Skeletal muscle satellite cell (primary cell): ENCODE measurements around the gene L1TD1.
"Not testable (repeated sequence)": the region's sequence is repeated elsewhere in the genome, so short reads cannot be mapped to it uniquely, and the experiment has no call there.

Experiments
- H3K27me3 ChIP-seq: 2 replicates; pipeline ENCODE4 v1.7.0; 2013; ENCODE audit warnings: low read length; ENCODE audit not compliant: control insufficient read depth, insufficient read depth
- H3K36me3 ChIP-seq: 2 replicates; pipeline ENCODE4 v1.7.0; 2013; ENCODE audit warnings: mild to moderate bottlenecking, control low read depth, low read length; ENCODE audit not compliant: insufficient read depth
- H3K4me1 ChIP-seq: 2 replicates; pipeline ENCODE4 v1.7.0; 2013; ENCODE audit warnings: low read length; ENCODE audit not compliant: control insufficient read depth, insufficient read depth
- H3K4me2 ChIP-seq: 2 replicates; pipeline ENCODE4 v1.7.0; 2013; ENCODE audit warnings: mild to moderate bottlenecking, low read length
- H3K4me3 ChIP-seq: 2 replicates; pipeline ENCODE4 v1.7.0; 2013; ENCODE audit warnings: low read length
- H3K9ac ChIP-seq: 2 replicates; pipeline ENCODE4 v1.7.0; 2013; ENCODE audit warnings: mild to moderate bottlenecking, low read depth, low read length, moderate library complexity
- H3K9me3 ChIP-seq: replicated peaks from 2 replicates; pipeline ENCODE4 v1.7.0; 2013; ENCODE audit warnings: mild to moderate bottlenecking, control low read depth, low read length

The L1TD1 gene

GRCh38 chr1:62182157-62182556 lies 12.5 kb upstream of the L1TD1 start:
- H3K36me3 ChIP-seq, H3K9me3 ChIP-seq, H3K9ac ChIP-seq, H3K4me3 ChIP-seq, H3K27me3 ChIP-seq, H3K4me1 ChIP-seq, H3K4me2 ChIP-seq: not testable (repeated sequence)

DNA sequence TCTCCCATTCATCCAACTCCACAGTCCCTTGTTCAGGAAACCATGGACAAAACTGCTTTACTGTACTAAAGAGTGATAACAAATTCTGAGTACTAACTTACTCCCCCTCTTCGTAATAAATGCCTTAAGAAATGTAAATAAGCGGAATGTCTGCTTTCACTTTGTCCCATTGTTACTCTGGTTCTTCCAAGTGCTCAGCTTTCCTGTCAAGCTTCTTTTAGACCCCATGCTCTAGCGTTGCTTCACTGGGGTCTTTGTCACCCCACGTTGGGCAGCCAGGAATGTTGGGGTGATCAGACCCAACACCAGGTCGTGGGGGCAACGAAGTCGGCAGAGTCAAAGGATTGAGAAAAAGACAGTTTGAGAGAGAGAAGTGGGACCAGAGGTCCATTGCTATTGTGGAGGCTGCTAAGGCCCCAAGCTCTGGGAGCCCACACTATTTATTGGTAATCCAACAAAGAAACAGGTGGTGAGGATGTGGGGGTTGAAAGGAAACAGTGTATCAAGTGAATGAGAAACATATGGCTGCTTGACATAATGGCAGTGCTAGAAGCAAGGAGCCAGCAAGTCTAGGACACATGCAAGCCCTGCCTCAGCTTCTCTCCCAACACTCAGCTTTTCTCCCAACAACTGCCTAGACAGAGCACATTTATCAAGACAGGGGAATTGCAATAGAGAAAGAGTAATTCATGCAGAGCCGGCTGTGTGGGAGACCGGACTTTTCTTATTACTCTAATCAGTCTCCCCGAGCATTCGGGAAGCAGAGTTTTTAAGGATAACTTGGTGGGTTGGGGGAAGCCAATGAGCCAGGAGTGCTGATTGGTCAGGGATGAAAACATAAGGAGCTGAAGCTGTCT lies 11.3 kb upstream of the L1TD1 start:
- H3K9me3 ChIP-seq, H3K36me3 ChIP-seq, H3K27me3 ChIP-seq, H3K9ac ChIP-seq, H3K4me1 ChIP-seq, H3K4me2 ChIP-seq, H3K4me3 ChIP-seq: not testable (repeated sequence)

- H3K36me3 ChIP-seq = no peaks in the 10 kb centered on the region
- no peak overlapping the region for H3K4me2 ChIP-seq
- no peaks in the 10 kb centered on the region for H3K4me1 ChIP-seq
- H3K9ac ChIP-seq = no peak overlapping the region
- peaks cover 10% of the 10 kb centered on the region for H3K27me3 ChIP-seq
- H3K4me3 ChIP-seq = no peak overlapping the region
- H3K9me3 ChIP-seq = no peaks in the 10 kb centered on the region
Measured at GRCh38 chr1:62184336-62184735, 10.3 kb upstream of the L1TD1 start.

GRCh38 chr1:62185233-62185632 lies 9.4 kb upstream of the L1TD1 start:
- H3K4me1 ChIP-seq, H3K36me3 ChIP-seq, H3K27me3 ChIP-seq, H3K4me3 ChIP-seq, H3K9ac ChIP-seq, H3K9me3 ChIP-seq, H3K4me2 ChIP-seq: not testable (repeated sequence)

DNA sequence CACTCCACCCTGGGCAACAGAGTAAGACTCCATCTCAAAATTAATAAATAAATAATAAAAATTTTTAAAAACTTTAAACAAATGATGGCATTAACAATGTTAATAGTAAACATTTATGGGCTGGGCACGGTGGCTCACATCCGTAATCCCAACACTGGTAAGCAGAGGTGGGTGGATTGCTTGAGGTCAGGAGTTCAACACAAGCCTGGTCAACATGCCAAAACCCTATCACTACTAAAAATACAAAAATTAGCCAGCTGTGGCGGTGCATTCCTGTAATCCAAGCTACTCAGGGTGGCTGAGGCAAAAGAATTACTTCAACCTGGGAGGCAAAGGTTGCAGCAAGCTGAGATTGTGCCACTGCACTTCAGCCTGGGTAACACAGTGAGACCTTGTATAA lies 9.0 kb upstream of the L1TD1 start:
- Histone ChIP-seq H3K9me3 (no peaks in the 10 kb centered on the region), H3K9ac (no peak overlapping the region), H3K4me2 (no peak overlapping the region), H3K4me3 (no peak overlapping the region), H3K36me3 (no peaks in the 10 kb centered on the region), H3K27me3 (peaks cover 6% of the 10 kb centered on the region), H3K4me1 (no peaks in the 10 kb centered on the region)

- H3K4me2 ChIP-seq = no peak overlapping the region
- H3K4me3 ChIP-seq = no peak overlapping the region
- peaks cover 3% of the 10 kb centered on the region for H3K27me3 ChIP-seq
- H3K36me3 ChIP-seq = no peaks in the 10 kb centered on the region
- no peaks in the 10 kb centered on the region for H3K9me3 ChIP-seq
- H3K9ac ChIP-seq = no peak overlapping the region
- no peaks in the 10 kb centered on the region for H3K4me1 ChIP-seq
Measured at GRCh38 chr1:62187548-62187947, 7.1 kb upstream of the L1TD1 start.

DNA sequence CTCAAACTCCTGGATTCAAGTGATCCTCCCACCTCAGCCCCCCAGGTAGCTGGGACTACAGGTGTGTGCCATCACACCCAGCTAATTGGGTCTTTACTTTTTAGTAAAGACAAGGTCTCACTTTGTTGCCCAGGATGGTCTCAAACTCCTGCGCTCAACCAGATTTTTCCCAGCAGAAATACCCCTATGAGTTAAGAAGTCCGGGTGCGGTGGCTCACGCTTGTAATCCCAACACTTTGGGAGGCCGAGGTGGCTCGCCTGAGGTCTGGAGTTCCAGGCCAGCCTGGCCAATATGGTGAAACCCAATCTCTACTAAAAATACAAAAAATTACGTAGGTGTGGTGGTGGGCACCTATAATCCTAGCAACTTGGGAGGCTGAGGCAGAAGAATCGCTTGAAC lies 6.5 kb upstream of the L1TD1 start:
- H3K4me3 ChIP-seq = no peak overlapping the region
- no peaks in the 10 kb centered on the region for H3K27me3 ChIP-seq
- H3K9ac ChIP-seq = no peak overlapping the region
- no peaks in the 10 kb centered on the region for H3K9me3 ChIP-seq
- no peaks in the 10 kb centered on the region for H3K4me1 ChIP-seq
- H3K36me3 ChIP-seq = no peaks in the 10 kb centered on the region
- no peak overlapping the region for H3K4me2 ChIP-seq

DNA sequence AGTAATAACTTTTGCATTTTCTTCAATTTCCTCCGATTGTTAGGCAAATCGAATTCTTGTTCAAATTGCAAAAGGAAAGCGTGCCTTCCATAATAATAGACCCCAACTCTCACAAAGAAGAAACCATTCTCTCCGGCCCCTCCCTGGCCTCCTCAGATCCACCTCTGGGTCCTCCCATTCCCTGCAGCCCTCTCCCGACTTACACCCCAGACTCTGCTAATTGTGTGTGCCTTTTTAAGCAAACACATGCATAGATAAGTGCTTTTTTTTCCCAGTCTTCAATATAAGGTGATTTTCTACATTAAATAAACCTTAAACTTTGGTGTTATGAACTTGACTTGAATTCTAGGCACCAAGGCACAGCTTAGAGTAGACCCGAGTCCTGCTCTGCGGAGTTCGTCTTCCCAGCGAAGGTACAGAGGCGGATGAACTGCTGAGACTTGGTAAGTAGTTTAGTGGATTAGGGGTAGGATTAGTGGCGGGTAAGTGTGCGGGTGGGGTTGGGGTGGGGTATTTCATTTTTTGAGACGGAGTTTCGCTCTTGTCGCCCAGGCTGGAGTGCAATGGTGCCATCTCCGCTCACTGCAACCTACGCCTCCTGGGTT lies 1.5 kb downstream of the L1TD1 start:
- Histone ChIP-seq H3K36me3 (no peaks in the 10 kb centered on the region), H3K27me3 (peaks cover 11% of the 10 kb centered on the region), H3K9ac (no peak overlapping the region), H3K4me2 (no peak overlapping the region), H3K4me1 (no peaks in the 10 kb centered on the region), H3K9me3 (no peaks in the 10 kb centered on the region), H3K4me3 (no peak overlapping the region)

DNA sequence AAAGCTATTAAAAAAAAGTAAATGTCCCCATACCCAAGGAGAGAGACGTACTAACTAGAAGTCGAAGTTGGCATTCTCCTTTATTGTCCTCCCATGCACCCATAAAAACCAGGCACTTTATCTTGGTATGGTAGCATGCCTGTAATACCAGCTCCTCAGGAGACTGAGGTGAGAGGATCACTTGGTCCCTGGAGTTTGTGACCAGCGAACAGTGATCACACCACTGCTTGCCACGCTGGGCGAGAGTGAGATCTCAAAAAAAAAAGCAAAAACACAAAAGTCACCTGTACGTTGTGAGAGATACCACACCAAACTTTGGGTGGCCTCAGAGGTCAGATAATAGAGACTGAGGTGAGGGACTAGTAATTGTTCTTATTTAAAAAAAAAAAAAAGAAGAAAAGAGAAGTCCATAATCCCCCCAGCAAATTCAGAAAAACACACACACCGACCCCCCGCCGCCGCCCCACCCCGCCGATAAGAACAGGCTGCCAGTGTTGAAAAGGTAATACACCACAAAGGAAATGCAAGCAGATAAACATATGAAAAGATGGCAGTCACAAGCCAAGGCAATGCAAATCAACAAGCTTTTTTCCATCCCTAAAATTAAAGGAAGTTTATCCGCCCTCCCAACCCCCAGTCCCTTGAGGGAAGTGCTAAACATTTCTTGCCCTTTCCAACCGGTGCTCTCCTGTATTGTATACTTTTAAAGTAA lies 3.6 kb downstream of the L1TD1 start:
- no peaks in the 10 kb centered on the region for H3K9me3 ChIP-seq
- no peaks in the 10 kb centered on the region for H3K36me3 ChIP-seq
- H3K4me2 ChIP-seq = no peak overlapping the region
- H3K27me3 ChIP-seq = peaks cover 11% of the 10 kb centered on the region
- H3K4me3 ChIP-seq = no peak overlapping the region
- no peak overlapping the region for H3K9ac ChIP-seq
- H3K4me1 ChIP-seq = no peaks in the 10 kb centered on the region

DNA sequence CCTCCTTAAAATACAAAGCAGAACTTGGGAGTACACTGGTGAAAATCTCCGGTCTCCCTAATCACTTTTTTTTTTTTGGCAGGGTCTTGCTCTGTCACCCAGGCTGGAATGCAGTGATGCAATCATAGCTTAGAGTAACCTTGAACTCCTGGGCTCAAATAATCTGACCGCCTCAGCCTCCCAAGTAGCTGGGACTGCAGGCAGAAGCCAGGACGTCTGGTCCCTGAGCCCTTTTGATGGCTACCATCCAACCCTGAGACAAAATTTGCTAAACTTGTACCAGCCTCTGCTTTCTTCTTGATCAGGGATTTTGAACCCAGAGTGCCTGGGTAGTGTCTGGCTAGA lies 4.1 kb downstream of the L1TD1 start:
- H3K36me3 ChIP-seq = no peaks in the 10 kb centered on the region
- no peaks in the 10 kb centered on the region for H3K4me1 ChIP-seq
- no peak overlapping the region for H3K9ac ChIP-seq
- no peak overlapping the region for H3K4me3 ChIP-seq
- peaks cover 11% of the 10 kb centered on the region for H3K27me3 ChIP-seq
- no peak overlapping the region for H3K4me2 ChIP-seq
- H3K9me3 ChIP-seq = no peaks in the 10 kb centered on the region

GRCh38 chr1:62207187-62207586 lies 12.5 kb downstream of the L1TD1 start:
- Histone ChIP-seq H3K9ac (no peak overlapping the region), H3K9me3 (peaks cover 9% of the 10 kb centered on the region), H3K27me3 (no peaks in the 10 kb centered on the region), H3K36me3 (no peaks in the 10 kb centered on the region), H3K4me1 (peaks cover 11% of the 10 kb centered on the region), H3K4me2 (no peak overlapping the region), H3K4me3 (no peak overlapping the region)
